ENCODE data around the gene DNAH11. TPM values are rescaled to one million over a fixed set of nuclear protein-coding genes. Genes with fewer than 3 reads are reported as not detected.
"Not testable (repeated sequence)": the region's sequence is repeated elsewhere in the genome, so short reads cannot be mapped to it uniquely, and the experiment has no call there.

Gene DNAH11
- polyA plus RNA-seq, 4 donors, result 0.24 to 0.33 TPM; not detected in 2

DNA sequence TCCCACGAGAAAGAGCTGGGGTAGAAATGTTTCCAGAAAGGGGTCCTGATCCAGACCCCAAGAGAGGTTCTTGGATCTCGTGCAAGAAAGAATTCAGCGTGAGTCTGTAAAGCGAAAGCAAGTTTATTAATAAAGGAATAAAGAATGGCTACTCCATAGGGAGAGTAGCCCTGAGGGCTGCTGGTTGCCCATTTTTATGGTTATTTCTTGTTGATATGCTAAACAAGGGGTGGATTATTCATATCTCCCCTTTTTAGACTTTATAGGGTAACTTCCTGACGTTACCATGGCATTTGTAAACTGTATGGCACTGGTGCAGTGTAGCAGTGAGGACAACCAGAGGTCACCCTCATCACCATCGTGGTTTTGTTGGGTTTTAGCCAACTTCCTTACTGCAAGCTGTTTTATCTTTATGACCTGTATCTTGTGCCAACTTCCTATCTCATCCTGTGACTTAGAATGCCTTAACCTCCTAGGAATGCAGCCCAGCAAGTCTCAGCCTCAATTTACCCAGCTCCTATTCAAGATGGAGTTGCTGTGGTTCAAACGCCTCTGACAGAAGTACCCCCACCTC lies 322.9 kb downstream of the DNAH11 start:
- not testable (repeated sequence) for FAIRE-seq; H3K4me1 ChIP-seq (ENCODE audit: control insufficient read depth in 3 of 3, insufficient read depth in 2 of 3, low read depth in 1 of 3, low read length in 2 of 3); H3K4me3 ChIP-seq (ENCODE audit: low read depth in 1 of 3, low read length in 3 of 3); H3K36me3 ChIP-seq (ENCODE audit: control insufficient read depth in 3 of 3, insufficient read depth in 2 of 3, low read depth in 1 of 3, low read length in 3 of 3); H3K9me3 ChIP-seq (ENCODE audit: control insufficient read depth in 2 of 2, insufficient read depth in 1 of 2, low read depth in 1 of 2, low read length in 1 of 2); H3K27me3 ChIP-seq (ENCODE audit: control insufficient read depth in 3 of 3, insufficient read depth in 3 of 3, low read length in 3 of 3); H3K27ac ChIP-seq (ENCODE audit: low read depth in 1 of 3, low read length in 2 of 3)
- WGBS, 3 donors, result 9 to 50% (median 37%) methylated on average over 7 of the region's 7 CpGs
- peak; percentile 56 to 90 for DNase-seq

DNA sequence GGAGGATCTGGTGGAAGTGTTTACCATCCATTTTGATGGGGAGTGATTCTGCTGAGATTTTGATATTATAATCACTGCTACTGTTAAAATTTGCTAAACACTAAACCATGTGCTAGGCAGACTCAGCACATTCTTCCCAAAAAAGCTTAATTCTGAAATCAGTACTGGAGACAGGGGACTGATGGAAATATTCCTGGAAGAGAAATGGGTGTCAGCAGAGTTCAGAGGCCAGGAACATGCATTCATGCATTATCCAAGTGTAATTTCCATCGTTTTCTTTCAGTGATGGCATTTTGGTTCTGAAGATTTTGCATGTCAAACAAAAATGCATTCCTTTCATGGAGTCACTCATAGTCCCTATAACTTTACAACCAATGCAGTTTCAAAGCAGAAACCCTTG lies 323.9 kb downstream of the DNAH11 start:
- no peak for DNase-seq
- H3K27ac ChIP-seq (ENCODE audit: low read depth in 1 of 3, low read length in 2 of 3), result no peak overlapping the region
- H3K9me3 ChIP-seq (ENCODE audit: control insufficient read depth in 2 of 2, insufficient read depth in 1 of 2, low read depth in 1 of 2, low read length in 1 of 2), result no peaks in the 10 kb centered on the region
- FAIRE-seq, result no peak
- no peak overlapping the region for H3K4me3 ChIP-seq (ENCODE audit: low read depth in 1 of 3, low read length in 3 of 3)
- WGBS, 3 donors, result 44 to 58% (median 57%) methylated on average over 1 of the region's 1 CpG
- H3K4me1 ChIP-seq (ENCODE audit: control insufficient read depth in 3 of 3, insufficient read depth in 2 of 3, low read depth in 1 of 3, low read length in 2 of 3), result peaks cover 0 to 10% (median 4%) of the 10 kb centered on the region in 3 donors
- H3K27me3 ChIP-seq (ENCODE audit: control insufficient read depth in 3 of 3, insufficient read depth in 3 of 3, low read length in 3 of 3), result no peaks in the 10 kb centered on the region
- no peaks in the 10 kb centered on the region for H3K36me3 ChIP-seq (ENCODE audit: control insufficient read depth in 3 of 3, insufficient read depth in 2 of 3, low read depth in 1 of 3, low read length in 3 of 3)

DNA sequence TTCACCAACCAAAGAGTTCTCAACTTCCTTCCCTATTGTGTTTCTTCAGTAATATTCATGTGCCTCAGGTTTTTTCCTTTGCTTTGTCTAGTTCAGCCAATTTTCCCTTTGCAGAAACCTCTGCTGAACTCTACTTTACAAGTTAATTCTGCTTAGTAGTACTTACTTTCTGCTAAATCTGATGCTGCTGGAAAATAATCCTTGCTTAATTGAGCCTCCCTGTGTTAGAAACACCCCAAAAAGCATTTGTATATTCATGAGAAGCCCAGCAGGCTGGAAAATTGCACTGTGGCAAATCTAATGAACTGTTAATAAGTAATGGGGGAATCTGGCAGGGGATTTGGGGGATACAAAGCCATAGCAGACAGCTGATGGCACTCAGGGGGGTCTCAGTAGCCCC lies 324.4 kb downstream of the DNAH11 start:
- no peak overlapping the region for H3K27ac ChIP-seq (ENCODE audit: low read depth in 1 of 3, low read length in 2 of 3)
- no peaks in the 10 kb centered on the region for H3K27me3 ChIP-seq (ENCODE audit: control insufficient read depth in 3 of 3, insufficient read depth in 3 of 3, low read length in 3 of 3)
- FAIRE-seq, result no peak
- H3K4me1 ChIP-seq (ENCODE audit: control insufficient read depth in 3 of 3, insufficient read depth in 2 of 3, low read depth in 1 of 3, low read length in 2 of 3), result peaks cover 0 to 10% (median 4%) of the 10 kb centered on the region in 3 donors
- DNase-seq, result no peak
- H3K9me3 ChIP-seq (ENCODE audit: control insufficient read depth in 2 of 2, insufficient read depth in 1 of 2, low read depth in 1 of 2, low read length in 1 of 2), result no peaks in the 10 kb centered on the region
- no peaks in the 10 kb centered on the region for H3K36me3 ChIP-seq (ENCODE audit: control insufficient read depth in 3 of 3, insufficient read depth in 2 of 3, low read depth in 1 of 3, low read length in 3 of 3)
- H3K4me3 ChIP-seq (ENCODE audit: low read depth in 1 of 3, low read length in 3 of 3), result no peak overlapping the region

DNA sequence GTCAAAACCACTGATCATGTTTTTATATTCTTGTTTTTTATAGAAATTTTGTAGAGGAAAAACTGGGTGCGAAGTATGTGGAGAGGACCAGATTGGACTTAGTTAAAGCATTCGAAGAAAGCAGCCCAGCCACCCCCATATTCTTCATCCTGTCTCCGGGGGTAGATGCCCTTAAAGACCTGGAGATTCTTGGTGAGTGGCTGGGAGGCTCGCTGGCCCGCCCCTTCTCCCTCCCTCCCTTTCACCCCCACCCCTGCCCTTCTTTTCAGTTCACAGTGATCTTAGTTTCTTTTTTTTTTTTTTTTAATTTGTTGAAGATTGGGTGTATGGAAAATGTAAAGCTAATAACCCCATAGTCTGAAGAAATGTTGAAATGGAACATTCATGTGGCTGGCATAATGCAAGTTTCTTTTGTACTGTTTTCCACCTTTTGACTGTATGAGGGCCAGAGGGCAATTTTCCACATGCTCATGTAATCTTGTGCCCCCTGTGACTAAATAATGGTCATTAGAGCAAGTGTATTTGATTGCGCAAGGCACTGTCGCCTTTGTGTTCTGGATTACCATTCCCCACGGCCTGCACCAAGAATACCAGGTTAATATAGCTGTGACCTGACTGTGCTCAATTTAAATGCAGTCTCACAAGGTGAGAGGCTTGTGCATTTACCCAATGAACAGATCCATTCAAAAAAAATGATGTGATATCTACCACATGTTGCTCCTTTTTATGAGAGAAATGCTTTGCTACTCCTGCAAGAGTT lies 325.2 kb downstream of the DNAH11 start:
- 57 to 75% (median 73%) methylated on average over 8 of the region's 8 CpGs for WGBS, 3 donors
- DNase-seq (peak; percentile 44 to 68), FAIRE-seq (no peak)
- H3K9me3 ChIP-seq (ENCODE audit: control insufficient read depth in 2 of 2, insufficient read depth in 1 of 2, low read depth in 1 of 2, low read length in 1 of 2), result no peaks in the 10 kb centered on the region
- no peak overlapping the region for H3K27ac ChIP-seq (ENCODE audit: low read depth in 1 of 3, low read length in 2 of 3)
- H3K4me3 ChIP-seq (ENCODE audit: low read depth in 1 of 3, low read length in 3 of 3), result no peak overlapping the region
- no peaks in the 10 kb centered on the region for H3K27me3 ChIP-seq (ENCODE audit: control insufficient read depth in 3 of 3, insufficient read depth in 3 of 3, low read length in 3 of 3)
- peaks cover 0 to 10% (median 4%) of the 10 kb centered on the region in 3 donors for H3K4me1 ChIP-seq (ENCODE audit: control insufficient read depth in 3 of 3, insufficient read depth in 2 of 3, low read depth in 1 of 3, low read length in 2 of 3)
- no peaks in the 10 kb centered on the region for H3K36me3 ChIP-seq (ENCODE audit: control insufficient read depth in 3 of 3, insufficient read depth in 2 of 3, low read depth in 1 of 3, low read length in 3 of 3)

DNA sequence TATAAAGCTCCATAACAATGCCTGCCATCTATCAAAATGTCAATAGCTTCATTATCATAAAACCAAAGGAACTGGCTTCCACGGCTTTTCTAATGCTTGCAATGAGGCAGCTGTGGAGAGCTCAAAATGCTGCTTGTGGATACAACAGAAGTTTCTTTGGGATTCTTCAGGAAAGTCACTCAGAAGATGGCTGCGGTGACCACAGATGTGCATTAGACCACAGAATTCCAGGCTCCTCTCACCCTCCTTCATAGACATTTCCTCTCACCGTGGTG lies 325.7 kb downstream of the DNAH11 start:
- Histone ChIP-seq H3K36me3 (ENCODE audit: control insufficient read depth in 3 of 3, insufficient read depth in 2 of 3, low read depth in 1 of 3, low read length in 3 of 3) (no peaks in the 10 kb centered on the region), H3K4me1 (ENCODE audit: control insufficient read depth in 3 of 3, insufficient read depth in 2 of 3, low read depth in 1 of 3, low read length in 2 of 3) (peaks cover 0 to 10% (median 4%) of the 10 kb centered on the region in 3 donors), H3K27me3 (ENCODE audit: control insufficient read depth in 3 of 3, insufficient read depth in 3 of 3, low read length in 3 of 3) (no peaks in the 10 kb centered on the region), H3K4me3 (ENCODE audit: low read depth in 1 of 3, low read length in 3 of 3) (no peak overlapping the region), H3K27ac (ENCODE audit: low read depth in 1 of 3, low read length in 2 of 3) (no peak overlapping the region), H3K9me3 (ENCODE audit: control insufficient read depth in 2 of 2, insufficient read depth in 1 of 2, low read depth in 1 of 2, low read length in 1 of 2) (no peaks in the 10 kb centered on the region)
- no peak for FAIRE-seq
- no peak for DNase-seq
- 55 to 69% (median 59%) methylated on average over 3 of the region's 3 CpGs for WGBS, 3 donors

DNA sequence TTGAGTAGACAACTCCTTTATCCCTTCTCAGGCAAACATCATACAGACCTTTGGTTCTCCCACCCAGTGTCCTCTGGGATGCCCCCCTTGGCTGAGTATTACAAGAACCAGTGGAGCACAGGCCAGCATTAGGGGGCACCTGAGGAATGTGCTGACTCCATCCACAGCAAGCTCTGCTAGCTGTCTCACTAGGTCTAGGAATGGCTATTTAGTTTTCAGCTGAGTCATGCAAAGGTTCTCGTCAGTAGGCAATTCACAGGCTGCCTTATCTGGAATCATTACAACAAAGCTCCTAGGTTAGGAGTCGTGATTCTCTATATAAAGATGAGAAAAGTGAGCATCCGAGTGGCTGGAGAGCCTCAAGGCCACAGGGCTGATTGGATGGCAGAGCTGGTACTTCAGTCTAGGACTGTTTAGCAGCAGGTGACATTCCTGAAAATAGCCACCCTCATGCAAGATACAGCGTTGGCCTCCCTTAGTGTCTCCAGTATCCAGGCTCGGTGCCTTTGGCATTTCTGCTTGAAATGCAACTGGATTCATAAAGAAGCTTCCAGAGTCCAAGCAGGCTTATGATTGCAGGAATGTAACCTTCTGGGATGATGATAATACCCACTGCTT lies 327.1 kb downstream of the DNAH11 start:
- Histone ChIP-seq H3K4me3 (ENCODE audit: low read depth in 1 of 3, low read length in 3 of 3) (no peak overlapping the region), H3K27ac (ENCODE audit: low read depth in 1 of 3, low read length in 2 of 3) (no peak overlapping the region), H3K4me1 (ENCODE audit: control insufficient read depth in 3 of 3, insufficient read depth in 2 of 3, low read depth in 1 of 3, low read length in 2 of 3) (peaks cover 0 to 10% (median 4%) of the 10 kb centered on the region in 3 donors), H3K27me3 (ENCODE audit: control insufficient read depth in 3 of 3, insufficient read depth in 3 of 3, low read length in 3 of 3) (no peaks in the 10 kb centered on the region), H3K36me3 (ENCODE audit: control insufficient read depth in 3 of 3, insufficient read depth in 2 of 3, low read depth in 1 of 3, low read length in 3 of 3) (no peaks in the 10 kb centered on the region), H3K9me3 (ENCODE audit: control insufficient read depth in 2 of 2, insufficient read depth in 1 of 2, low read depth in 1 of 2, low read length in 1 of 2) (no peaks in the 10 kb centered on the region)
- WGBS, 3 donors, result 34 to 57% (median 52%) methylated on average over 5 of the region's 5 CpGs
- FAIRE-seq (no peak), DNase-seq (peak; percentile 43 to 44)

DNA sequence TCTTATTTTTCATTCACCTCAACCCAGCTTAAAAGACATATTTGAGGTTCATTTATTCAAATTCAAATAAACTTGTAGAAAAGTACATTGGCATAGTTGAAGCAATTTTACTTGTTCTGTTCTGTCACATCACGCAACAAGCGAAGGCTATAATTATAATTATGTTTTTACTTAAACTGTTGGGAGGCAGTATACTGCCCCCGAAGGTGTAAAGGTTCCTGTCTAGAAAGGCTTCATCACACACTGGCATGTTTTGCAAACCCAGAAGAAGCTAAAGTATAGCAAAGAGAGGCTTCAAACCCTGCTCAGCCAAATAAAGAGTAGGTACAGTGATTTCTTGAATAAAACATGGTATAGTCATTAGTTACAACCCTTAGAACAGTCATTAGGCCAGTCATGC lies 340.2 kb downstream of the DNAH11 start:
- H3K9me3 ChIP-seq (ENCODE audit: control insufficient read depth in 2 of 2, insufficient read depth in 1 of 2, low read depth in 1 of 2, low read length in 1 of 2), result no peaks in the 10 kb centered on the region
- DNase-seq (no peak), FAIRE-seq (no peak)
- H3K27me3 ChIP-seq (ENCODE audit: control insufficient read depth in 3 of 3, insufficient read depth in 3 of 3, low read length in 3 of 3), result no peaks in the 10 kb centered on the region
- 91 to 100% (median 94%) methylated on average over 3 of the region's 3 CpGs for WGBS, 3 donors
- H3K4me3 ChIP-seq (ENCODE audit: low read depth in 1 of 3, low read length in 3 of 3), result no peak overlapping the region
- no peak overlapping the region for H3K27ac ChIP-seq (ENCODE audit: low read depth in 1 of 3, low read length in 2 of 3)
- H3K36me3 ChIP-seq (ENCODE audit: control insufficient read depth in 3 of 3, insufficient read depth in 2 of 3, low read depth in 1 of 3, low read length in 3 of 3), result no peaks in the 10 kb centered on the region
- H3K4me1 ChIP-seq (ENCODE audit: control insufficient read depth in 3 of 3, insufficient read depth in 2 of 3, low read depth in 1 of 3, low read length in 2 of 3), result no peaks in the 10 kb centered on the region

DNA sequence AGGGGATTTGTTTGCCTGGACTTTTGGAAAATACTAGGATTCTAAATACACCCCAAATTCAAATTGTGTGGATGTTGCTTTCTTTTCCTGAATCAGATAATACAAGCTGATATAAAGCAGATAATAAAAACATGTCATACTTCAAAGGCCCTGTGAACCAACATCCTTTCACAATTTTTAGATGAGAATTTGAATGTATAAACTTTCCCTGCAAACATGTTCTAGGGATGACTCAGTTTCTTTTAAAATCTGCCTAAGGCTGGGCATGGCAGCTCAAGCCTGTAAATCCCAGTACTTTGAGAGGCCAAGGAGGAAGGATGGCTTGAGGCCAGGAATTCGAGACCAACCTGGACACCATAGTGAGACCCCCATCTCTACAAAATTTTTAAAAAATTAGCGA lies 340.7 kb downstream of the DNAH11 start:
- not testable (repeated sequence) for H3K27me3 ChIP-seq (ENCODE audit: control insufficient read depth in 3 of 3, insufficient read depth in 3 of 3, low read length in 3 of 3); H3K27ac ChIP-seq (ENCODE audit: low read depth in 1 of 3, low read length in 2 of 3); H3K36me3 ChIP-seq (ENCODE audit: control insufficient read depth in 3 of 3, insufficient read depth in 2 of 3, low read depth in 1 of 3, low read length in 3 of 3); H3K4me3 ChIP-seq (ENCODE audit: low read depth in 1 of 3, low read length in 3 of 3); DNase-seq; H3K9me3 ChIP-seq (ENCODE audit: control insufficient read depth in 2 of 2, insufficient read depth in 1 of 2, low read depth in 1 of 2, low read length in 1 of 2); H3K4me1 ChIP-seq (ENCODE audit: control insufficient read depth in 3 of 3, insufficient read depth in 2 of 3, low read depth in 1 of 3, low read length in 2 of 3); FAIRE-seq
- WGBS, 3 donors, result 88 to 93% (median 90%) methylated on average over 2 of the region's 2 CpGs
